Neuronal stem cell (in vitro differentiated cells): ENCODE data around the gene FECH.

Experiments used
- DNase-seq: peaks from one replicate; pipeline ENCODE4 v3.0.0-alpha.2; 2013; ENCODE audit warnings: low spot score
- H2AFZ ChIP-seq: one replicate; pipeline ENCODE4 v1.6.1; 2013; ENCODE audit warnings: mild to moderate bottlenecking, low read length, inconsistent platforms
- H2AK5ac ChIP-seq: 2 replicates; pipeline ENCODE4 v1.6.1; 2013; ENCODE audit warnings: low read depth, mild to moderate bottlenecking, inconsistent platforms, low read length, moderate library complexity, mixed read lengths
- H2BK120ac ChIP-seq: 2 replicates; pipeline ENCODE4 v1.6.1; 2013; ENCODE audit warnings: low read depth, mild to moderate bottlenecking, inconsistent platforms, low read length, moderate library complexity, mixed read lengths
- H2BK12ac ChIP-seq: one replicate; pipeline ENCODE4 v1.6.1; 2013; ENCODE audit warnings: low read length, inconsistent platforms
- H2BK15ac ChIP-seq: 2 replicates; pipeline ENCODE4 v1.6.1; 2013; ENCODE audit warnings: mild to moderate bottlenecking, low read length, inconsistent platforms, mixed read lengths
- H2BK5ac ChIP-seq: one replicate; pipeline ENCODE4 v1.6.1; 2013; ENCODE audit warnings: inconsistent platforms, mild to moderate bottlenecking, low read length, moderate library complexity
- H3K14ac ChIP-seq: one replicate; pipeline ENCODE4 v1.6.1; 2013; ENCODE audit warnings: low read length, inconsistent platforms
- H3K18ac ChIP-seq: 2 replicates; pipeline ENCODE4 v1.6.1; 2013; ENCODE audit warnings: low read length, inconsistent platforms
- H3K23ac ChIP-seq: 2 replicates; pipeline ENCODE4 v1.6.1; 2013; ENCODE audit warnings: low read depth, mild to moderate bottlenecking, mixed read lengths, low read length, inconsistent platforms; ENCODE audit not compliant: poor library complexity
- H3K27ac ChIP-seq: replicated peaks from 3 replicates; pipeline ENCODE4 v1.5.1; 2013; ENCODE audit warnings: low read length, inconsistent platforms
- H3K27me3 ChIP-seq, 3 experiments: 2 replicates each; pipeline ENCODE4 v1.6.1; 2013; ENCODE audit warnings: low read length in 3 of 3, mild to moderate bottlenecking in 2 of 3, inconsistent platforms in 1 of 3, low read depth in 1 of 3, mixed read lengths in 1 of 3, moderate library complexity in 1 of 3; ENCODE audit not compliant: control insufficient read depth in 3 of 3, insufficient read depth in 3 of 3
- H3K36me3 ChIP-seq, 2 donors: replicated peaks in 1 of 2; 2 replicates each; pipeline ENCODE4 v1.6.1; 2013; ENCODE audit warnings: low read length in 2 of 2; ENCODE audit not compliant: control insufficient read depth in 2 of 2, insufficient read depth in 2 of 2
- H3K4ac ChIP-seq: 2 replicates; pipeline ENCODE4 v1.6.1; 2013; ENCODE audit warnings: inconsistent platforms, mild to moderate bottlenecking, low read length, moderate library complexity
- H3K4me1 ChIP-seq, 2 donors: 1 replicate in 1 of 2; 2 replicates in 1 of 2; pipeline ENCODE4 v1.6.1; 2013; ENCODE audit warnings: low read length in 2 of 2, low read depth in 1 of 2; ENCODE audit not compliant: control insufficient read depth in 2 of 2, insufficient read depth in 1 of 2
- H3K4me2 ChIP-seq: one replicate; pipeline ENCODE4 v1.6.1; 2013; ENCODE audit warnings: mild to moderate bottlenecking, low read length, inconsistent platforms; ENCODE audit not compliant: insufficient read depth, poor library complexity, severe bottlenecking
- H3K4me3 ChIP-seq, 2 donors: 2 replicates each; pipeline ENCODE4 v1.5.1; 2013; ENCODE audit warnings: low read length in 2 of 2, mild to moderate bottlenecking in 2 of 2, inconsistent platforms in 1 of 2, moderate library complexity in 1 of 2
- H3K79me1 ChIP-seq: one replicate; pipeline ENCODE4 v1.6.1; 2013; ENCODE audit warnings: low read depth, mild to moderate bottlenecking, inconsistent platforms, low read length, moderate library complexity
- H3K9ac ChIP-seq: one replicate; pipeline ENCODE4 v1.6.1; 2013; ENCODE audit warnings: mild to moderate bottlenecking, low read depth, low read length, inconsistent platforms; ENCODE audit not compliant: poor library complexity
- H3K9me3 ChIP-seq, 2 donors: replicated peaks in 1 of 2; 2 replicates each; pipeline versions ENCODE3 to v1.6.1; 2013; ENCODE audit warnings: low read length in 2 of 2, mild to moderate bottlenecking in 2 of 2, inconsistent platforms in 1 of 2, low read depth in 1 of 2, mixed read lengths in 1 of 2, moderate library complexity in 1 of 2; ENCODE audit not compliant: control insufficient read depth in 2 of 2, insufficient read depth in 1 of 2
- H4K8ac ChIP-seq: one replicate; pipeline ENCODE4 v1.6.1; 2013; ENCODE audit warnings: low read depth, mild to moderate bottlenecking, inconsistent platforms, low read length, moderate library complexity
- H4K91ac ChIP-seq: one replicate; pipeline ENCODE4 v1.6.1; 2013; ENCODE audit warnings: low read length, low read depth, mild to moderate bottlenecking, inconsistent platforms; ENCODE audit not compliant: poor library complexity
- WGBS, 2 donors: extraction: QIAGEN DNeasy Blood & Tissue Kit; methylation state at CpG; one replicate each; pipeline ENCODE4 v1.1.7; 2013; ENCODE audit warnings: missing lambda C conversion rate in 2 of 2, mixed read lengths in 1 of 2; ENCODE audit not compliant: insufficient read length in 2 of 2, insufficient replicate concordance in 1 of 2; ENCODE audit errors: extremely low coverage in 2 of 2; 5-methylcytosine and 5-hydroxymethylcytosine counted together

Gene FECH

DNA sequence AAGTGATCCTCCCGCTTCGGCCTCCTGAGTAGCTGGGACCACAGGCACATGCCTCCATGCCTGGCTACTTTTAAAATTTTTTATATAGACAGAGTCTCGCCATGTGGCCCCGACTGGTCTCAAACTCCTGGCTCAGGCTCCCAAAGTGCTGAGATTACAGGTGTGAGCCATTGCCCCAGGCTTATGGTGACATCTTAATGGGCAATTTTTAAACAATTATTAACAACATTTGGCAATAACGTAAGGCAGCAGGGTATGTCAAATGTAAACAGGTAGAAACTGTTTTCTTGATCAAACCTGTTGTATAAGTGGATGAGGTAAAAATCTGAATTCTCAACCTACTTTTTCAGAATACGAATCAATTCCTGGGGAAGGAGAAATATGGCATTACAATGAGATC, 11.0 kb downstream of the FECH start:
- Histone ChIP-seq H3K27ac (no peak overlapping the region), H2BK15ac (no peak overlapping the region), H3K4me3 (no peak overlapping the region), H2AFZ (no peak overlapping the region), H4K91ac (no peak overlapping the region), H2BK120ac (no peak overlapping the region), H3K4me2 (no peak overlapping the region), H3K14ac (no peak overlapping the region), H3K9me3 (no peaks in the 10 kb centered on the region), H2AK5ac (no peak overlapping the region), H3K4me1 (no peaks in the 10 kb centered on the region), H3K27me3 (no peaks in the 10 kb centered on the region), H3K23ac (no peak overlapping the region), H3K36me3 (peaks cover 2 to 33% of the 10 kb centered on the region in 2 donors), H2BK5ac (no peak overlapping the region), H3K18ac (no peak overlapping the region), H3K9ac (no peak overlapping the region), H2BK12ac (no peak overlapping the region), H3K79me1 (no peaks in the 10 kb centered on the region), H3K4ac (no peak overlapping the region), H4K8ac (no peak overlapping the region)
- no CpG with 5 or more reads among the region's 6 CpGs for WGBS, 2 donors
- no peak for DNase-seq

DNA sequence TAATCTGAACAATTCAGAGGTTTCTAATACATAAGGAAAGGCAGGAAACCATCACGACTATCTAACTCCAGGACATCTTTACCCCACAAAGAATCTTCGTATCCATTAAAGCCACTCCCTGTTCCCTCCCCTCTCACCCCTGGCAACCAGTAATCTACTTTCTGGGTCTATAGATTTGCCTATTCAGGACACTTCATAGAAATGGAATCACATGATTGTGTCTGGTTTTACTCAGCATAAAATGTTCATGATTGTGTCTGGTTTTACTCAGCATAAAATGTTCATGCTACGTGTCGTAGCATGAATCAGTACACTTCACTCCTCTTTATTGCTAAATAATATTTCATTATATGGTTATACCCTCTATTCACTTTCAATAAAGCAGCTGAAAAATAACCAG, 11.6 kb downstream of the FECH start:
- WGBS, 2 donors, result no CpG with 5 or more reads among the region's 4 CpGs

DNA sequence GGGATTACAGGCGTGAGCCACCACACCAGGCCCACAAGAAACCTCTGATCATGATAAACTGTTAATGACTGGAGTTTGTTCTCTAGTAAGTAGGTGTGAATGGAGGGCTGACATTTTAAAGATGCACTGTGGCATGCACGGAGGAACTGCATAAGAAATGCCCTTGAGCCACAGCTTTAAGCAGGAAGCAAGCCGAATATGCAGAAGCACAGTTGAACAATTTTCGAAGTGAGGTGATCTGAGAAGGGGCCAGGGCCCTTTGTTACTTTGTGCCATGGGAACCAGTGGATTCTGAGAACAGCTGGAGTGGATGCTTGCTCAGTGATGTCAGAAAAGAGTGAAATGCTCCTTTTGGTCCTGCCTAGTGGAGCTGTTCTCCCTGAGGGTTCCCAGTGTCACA, 16.3 kb downstream of the FECH start:
- Histone ChIP-seq H3K4me1 (no peaks in the 10 kb centered on the region), H3K4me3 (no peak overlapping the region), H3K9me3 (no peaks in the 10 kb centered on the region), H3K36me3 (peaks cover 13 to 39% of the 10 kb centered on the region in 2 donors), H3K4ac (no peak overlapping the region), H3K4me2 (no peak overlapping the region), H3K79me1 (no peaks in the 10 kb centered on the region), H2AK5ac (no peak overlapping the region), H3K14ac (no peak overlapping the region), H4K91ac (no peak overlapping the region), H3K9ac (no peak overlapping the region), H3K23ac (no peak overlapping the region), H2BK12ac (no peak overlapping the region), H3K27ac (no peak overlapping the region), H4K8ac (no peak overlapping the region), H2AFZ (no peak overlapping the region), H3K18ac (no peak overlapping the region), H3K27me3 (no peaks in the 10 kb centered on the region), H2BK120ac (no peak overlapping the region), H2BK5ac (no peak overlapping the region), H2BK15ac (no peak overlapping the region)
- WGBS, 2 donors, result no CpG with 5 or more reads among the region's 4 CpGs
- no peak for DNase-seq

More for the DNA sequence above, 11.6 kb downstream of the FECH start:
- Histone ChIP-seq H2BK5ac (no peak overlapping the region), H2BK12ac (no peak overlapping the region), H3K79me1 (no peaks in the 10 kb centered on the region), H3K36me3 (peaks cover 4 to 37% of the 10 kb centered on the region in 2 donors), H2BK15ac (no peak overlapping the region), H3K4me2 (no peak overlapping the region), H3K4me3 (no peak overlapping the region), H4K91ac (no peak overlapping the region), H3K27ac (no peak overlapping the region), H3K4ac (no peak overlapping the region), H2AK5ac (no peak overlapping the region), H3K9me3 (no peaks in the 10 kb centered on the region), H3K18ac (no peak overlapping the region), H4K8ac (no peak overlapping the region), H2BK120ac (no peak overlapping the region), H3K9ac (no peak overlapping the region), H3K4me1 (no peaks in the 10 kb centered on the region), H3K27me3 (no peaks in the 10 kb centered on the region), H2AFZ (no peak overlapping the region), H3K14ac (no peak overlapping the region), H3K23ac (no peak overlapping the region)
- DNase-seq, result no peak

DNA sequence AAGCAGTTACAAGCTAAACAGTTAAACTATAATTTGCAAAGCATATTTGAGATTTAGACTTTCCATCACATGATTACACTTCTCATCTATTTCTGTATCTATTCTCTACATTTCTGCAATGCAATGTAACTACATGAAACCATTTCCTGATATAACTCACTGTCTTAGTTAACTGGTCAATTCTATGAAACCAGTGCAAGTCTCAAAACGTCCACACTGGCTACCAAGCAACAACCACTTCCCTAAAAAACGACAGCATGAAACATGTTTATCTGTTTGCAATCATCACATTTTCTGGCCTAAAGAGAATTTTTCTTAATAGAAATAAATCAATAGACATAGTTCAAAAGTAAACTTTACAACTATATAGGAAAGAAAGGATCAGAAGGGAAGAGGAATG, 17.4 kb downstream of the FECH start:
- Histone ChIP-seq H3K14ac (no peak overlapping the region), H3K27ac (no peak overlapping the region), H4K91ac (no peak overlapping the region), H2AFZ (no peak overlapping the region), H3K9ac (no peak overlapping the region), H3K4me3 (no peak overlapping the region), H2BK5ac (no peak overlapping the region), H4K8ac (no peak overlapping the region), H3K4ac (no peak overlapping the region), H3K79me1 (no peaks in the 10 kb centered on the region), H3K23ac (no peak overlapping the region), H3K27me3 (no peaks in the 10 kb centered on the region), H3K36me3 (peaks cover 13 to 42% of the 10 kb centered on the region in 2 donors), H3K18ac (no peak overlapping the region), H2BK12ac (no peak overlapping the region), H2BK120ac (no peak overlapping the region), H3K9me3 (no peaks in the 10 kb centered on the region), H3K4me2 (no peak overlapping the region), H2AK5ac (no peak overlapping the region), H3K4me1 (no peaks in the 10 kb centered on the region), H2BK15ac (no peak overlapping the region)
- DNase-seq, result no peak
- no CpG with 5 or more reads among the region's 2 CpGs for WGBS, 2 donors
